Fibroblast of skin of right biceps (primary cell): ENCODE measurements around the gene SGK1.
"Not testable (repeated sequence)": the region's sequence is repeated elsewhere in the genome, so short reads cannot be mapped to it uniquely, and the experiment has no call there.

Experiments used
- DNase-seq: peaks from one replicate; pipeline ENCODE4 v3.0.0-alpha.2; 2013

SGK1 gene

GRCh38 chr6:134299236-134299635 lies 18.7 kb downstream of the SGK1 start:
- DNase-seq: peak; percentile 33

- DNase-seq: no peak
Observed at GRCh38 chr6:134296762-134297161, 21.1 kb downstream of the SGK1 start.

- peak; percentile 98 for DNase-seq
Observed at GRCh38 chr6:134295953-134296553, 21.9 kb downstream of the SGK1 start.

GRCh38 chr6:134293659-134294161 lies 24.2 kb downstream of the SGK1 start:
- peak; percentile 22 for DNase-seq

- DNase-seq: no peak
Observed at GRCh38 chr6:134291156-134291555, 26.8 kb downstream of the SGK1 start.

- DNase-seq: no peak
Observed at GRCh38 chr6:134289204-134289575, 28.7 kb downstream of the SGK1 start.

- peak; percentile 97 for DNase-seq
Observed at GRCh38 chr6:134288538-134289203, 29.2 kb downstream of the SGK1 start.

GRCh38 chr6:134287859-134288537 lies 29.9 kb downstream of the SGK1 start:
- peak; percentile 21 for DNase-seq

- DNase-seq: no peak
Observed at GRCh38 chr6:134282816-134283215, 35.1 kb downstream of the SGK1 start.

GRCh38 chr6:134281388-134281787 lies 36.5 kb downstream of the SGK1 start:
- DNase-seq: no peak

- DNase-seq: no peak
Observed at GRCh38 chr6:134278000-134278399, 39.9 kb downstream of the SGK1 start.

GRCh38 chr6:134276891-134277377 lies 41.0 kb downstream of the SGK1 start:
- DNase-seq: not testable (repeated sequence)

- DNase-seq: no peak
Observed at GRCh38 chr6:134272374-134272773, 45.5 kb downstream of the SGK1 start.

GRCh38 chr6:134267917-134268361 lies 50.0 kb downstream of the SGK1 start:
- no peak for DNase-seq

- no peak for DNase-seq
Observed at GRCh38 chr6:134266776-134267175, 51.1 kb downstream of the SGK1 start.

- peak; percentile 32 for DNase-seq
Observed at GRCh38 chr6:134261766-134262165, 56.1 kb downstream of the SGK1 start.

- no peak for DNase-seq
Observed at GRCh38 chr6:134258849-134259306, 59.0 kb downstream of the SGK1 start.

GRCh38 chr6:134257516-134257915 lies 60.4 kb downstream of the SGK1 start:
- DNase-seq: no peak

- no peak for DNase-seq
Observed at GRCh38 chr6:134256862-134257261, 61.0 kb downstream of the SGK1 start.

- DNase-seq: not testable (repeated sequence)
Observed at GRCh38 chr6:134255280-134255679, 62.6 kb downstream of the SGK1 start.

- DNase-seq: no peak
Observed at GRCh38 chr6:134254118-134254517, 63.8 kb downstream of the SGK1 start.

GRCh38 chr6:134253681-134254080 lies 64.2 kb downstream of the SGK1 start:
- peak; percentile 88 for DNase-seq

GRCh38 chr6:134251320-134251719 lies 66.6 kb downstream of the SGK1 start:
- DNase-seq: no peak

GRCh38 chr6:134250776-134251175 lies 67.1 kb downstream of the SGK1 start:
- no peak for DNase-seq
